Endodermal cell (in vitro differentiated cells): ENCODE data around the gene BSN. TPM values are rescaled to one million over a fixed set of nuclear protein-coding genes. Genes with fewer than 3 reads are reported as not detected.
A peak's percentile ranks its signal among the peaks of the same experiment; 100 is the strongest.

Source experiments
- DNase-seq: peaks from one replicate; pipeline ENCODE4 v3.0.0-alpha.2; 2017
- H3K27ac ChIP-seq: 2 replicates; pipeline ENCODE4 v1.5.1; 2013; ENCODE audit warnings: mild to moderate bottlenecking, low read depth, low read length, moderate library complexity
- H3K27me3 ChIP-seq: 2 replicates; pipeline ENCODE4 v1.6.1; 2013; ENCODE audit warnings: mild to moderate bottlenecking, low read length, moderate library complexity; ENCODE audit not compliant: insufficient read depth, control insufficient read depth, poor library complexity, severe bottlenecking
- H3K36me3 ChIP-seq: 2 replicates; pipeline ENCODE4 v1.7.0; 2013; ENCODE audit warnings: mild to moderate bottlenecking, low read length, moderate library complexity; ENCODE audit not compliant: control insufficient read depth, insufficient read depth
- H3K4me1 ChIP-seq: one replicate; pipeline ENCODE4 v1.7.0; 2013; ENCODE audit warnings: low read length; ENCODE audit not compliant: control insufficient read depth, insufficient read depth
- H3K4me3 ChIP-seq: 2 replicates; pipeline ENCODE4 v1.5.1; 2013; ENCODE audit warnings: mild to moderate bottlenecking, low read length, moderate library complexity
- H3K9ac ChIP-seq: 2 replicates; pipeline ENCODE4 v1.6.1; 2013; ENCODE audit warnings: mild to moderate bottlenecking, low read length, moderate library complexity; ENCODE audit not compliant: poor library complexity, severe bottlenecking; ENCODE audit errors: extremely low read depth
- H3K9me3 ChIP-seq: 2 replicates; pipeline ENCODE4 v1.6.1; 2013; ENCODE audit warnings: mild to moderate bottlenecking, low read length, moderate library complexity; ENCODE audit not compliant: control insufficient read depth
- H3K27ac Mint-ChIP-seq: 2 replicates; pipeline ENCODE4 v1.8.0; 2020; ENCODE audit warnings: mixed read lengths
- H3K27me3 Mint-ChIP-seq: 2 replicates; pipeline ENCODE4 v1.8.0; 2021; ENCODE audit warnings: mild to moderate bottlenecking, mixed read lengths; ENCODE audit not compliant: insufficient read depth
- H3K36me3 Mint-ChIP-seq: 2 replicates; pipeline ENCODE4 v1.8.0; 2020; ENCODE audit warnings: low read depth, mixed read lengths
- H3K4me1 Mint-ChIP-seq: 2 replicates; pipeline ENCODE4 v1.8.0; 2020; ENCODE audit warnings: mixed read lengths
- H3K4me3 Mint-ChIP-seq: 2 replicates; pipeline ENCODE4 v1.8.0; 2020; ENCODE audit warnings: mild to moderate bottlenecking, moderate library complexity, mixed read lengths
- H3K9me3 Mint-ChIP-seq: 2 replicates; pipeline ENCODE4 v1.8.0; 2020; ENCODE audit warnings: mild to moderate bottlenecking, mixed read lengths
- WGBS, 2 experiments: methylation state at CpG; one replicate each; pipeline versions ENCODE4 v1.1.5 to v1.1.7; 2013; ENCODE audit warnings: missing lambda C conversion rate in 2 of 2, mixed read lengths in 1 of 2; ENCODE audit not compliant: insufficient coverage in 1 of 2, insufficient read length in 1 of 2; 5-methylcytosine and 5-hydroxymethylcytosine counted together
- total RNA-seq, 2 donors: library from RNA; stranded (reverse); fragmentation: NEBNext Ultra II Directional in 1 of 2; extraction: Animal tissue kit (Norgen Biotek cat#: 25700) in 1 of 2; gene quantifications; 2 replicates in 1 of 2; 3 replicates in 1 of 2; pipeline ENCODE4 v1.2.1, GENCODE V29; 2021
- TF ChIP-seq, protein P1 (sequence below): fragments of 200-600 bp; sonication (generic); conservative IDR thresholded peaks from 2 replicates; pipeline ENCODE4 v1.5.0; 2021; ENCODE audit warnings: antibody characterized with exemption, mild to moderate bottlenecking

Gene BSN
- total RNA-seq, 2 donors from 2014 or later, result 2.4 to 2.5 TPM

DNA sequence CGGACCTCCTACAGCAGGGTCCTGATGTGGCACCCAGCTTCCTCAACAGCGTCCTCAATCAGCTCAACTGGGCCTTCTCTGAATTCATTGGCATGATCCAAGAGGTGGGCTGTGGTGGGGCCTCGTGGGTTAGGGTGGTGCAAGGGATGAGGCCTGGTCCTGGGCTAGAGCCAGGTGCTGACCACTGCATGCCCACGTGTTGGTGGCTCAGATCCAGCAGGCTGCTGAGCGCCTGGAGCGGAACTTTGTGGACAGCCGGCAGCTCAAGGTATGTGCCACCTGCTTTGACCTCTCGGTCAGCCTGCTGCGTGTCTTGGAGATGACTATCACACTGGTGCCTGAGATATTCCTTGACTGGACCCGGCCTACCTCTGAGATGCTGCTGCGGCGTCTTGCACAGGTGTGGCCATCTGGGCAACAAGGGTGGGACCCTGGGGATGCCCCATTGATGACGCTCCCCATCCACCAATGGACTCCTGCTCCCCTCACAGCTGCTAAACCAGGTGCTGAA, 161.4 kb downstream of the BSN start:
- Mint-ChIP-seq H3K36me3 (peaks cover 15% of the 10 kb centered on the region), H3K4me3 (no peak overlapping the region), H3K9me3 (no peaks in the 10 kb centered on the region), H3K27ac (no peak overlapping the region), H3K4me1 (peaks cover 10% of the 10 kb centered on the region), H3K27me3 (peaks cover 4% of the 10 kb centered on the region)
- Histone ChIP-seq H3K9ac (no peak overlapping the region), H3K9me3 (no peaks in the 10 kb centered on the region), H3K27me3 (no peaks in the 10 kb centered on the region), H3K27ac (no peak overlapping the region), H3K4me3 (no peak overlapping the region), H3K4me1 (no peaks in the 10 kb centered on the region), H3K36me3 (peaks cover 4% of the 10 kb centered on the region)
- 94 to 100% methylated on average over 10 to 13 of the region's 13 CpGs for WGBS, 2 experiments
- TF ChIP-seq, protein P1, sequence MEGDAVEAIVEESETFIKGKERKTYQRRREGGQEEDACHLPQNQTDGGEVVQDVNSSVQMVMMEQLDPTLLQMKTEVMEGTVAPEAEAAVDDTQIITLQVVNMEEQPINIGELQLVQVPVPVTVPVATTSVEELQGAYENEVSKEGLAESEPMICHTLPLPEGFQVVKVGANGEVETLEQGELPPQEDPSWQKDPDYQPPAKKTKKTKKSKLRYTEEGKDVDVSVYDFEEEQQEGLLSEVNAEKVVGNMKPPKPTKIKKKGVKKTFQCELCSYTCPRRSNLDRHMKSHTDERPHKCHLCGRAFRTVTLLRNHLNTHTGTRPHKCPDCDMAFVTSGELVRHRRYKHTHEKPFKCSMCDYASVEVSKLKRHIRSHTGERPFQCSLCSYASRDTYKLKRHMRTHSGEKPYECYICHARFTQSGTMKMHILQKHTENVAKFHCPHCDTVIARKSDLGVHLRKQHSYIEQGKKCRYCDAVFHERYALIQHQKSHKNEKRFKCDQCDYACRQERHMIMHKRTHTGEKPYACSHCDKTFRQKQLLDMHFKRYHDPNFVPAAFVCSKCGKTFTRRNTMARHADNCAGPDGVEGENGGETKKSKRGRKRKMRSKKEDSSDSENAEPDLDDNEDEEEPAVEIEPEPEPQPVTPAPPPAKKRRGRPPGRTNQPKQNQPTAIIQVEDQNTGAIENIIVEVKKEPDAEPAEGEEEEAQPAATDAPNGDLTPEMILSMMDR, result no peak
- DNase-seq, result no peak

DNA sequence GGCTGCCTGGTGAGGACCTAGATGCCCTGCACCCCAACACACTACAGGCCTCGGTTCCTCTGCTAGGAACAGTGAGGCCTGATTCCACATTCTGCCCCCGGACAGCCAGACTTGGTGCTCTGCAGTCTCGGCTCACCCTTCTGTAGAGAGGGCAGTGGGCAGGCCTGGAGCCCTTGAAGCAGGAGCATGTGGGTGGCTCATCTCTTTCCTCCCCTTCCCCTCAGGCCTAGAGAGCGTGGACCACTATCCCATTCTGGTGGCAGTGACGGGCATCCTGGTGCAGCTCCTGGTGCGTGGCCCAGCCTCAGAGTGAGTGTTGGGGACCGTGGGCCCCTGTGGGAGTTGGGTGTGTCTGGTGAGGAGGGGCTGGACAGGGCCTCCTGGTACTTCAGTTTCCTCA, 161.9 kb downstream of the BSN start:
- TF ChIP-seq, protein P1, result no peak
- 92 to 100% methylated on average over 4 to 7 of the region's 7 CpGs for WGBS, 2 experiments
- no peaks in the 10 kb centered on the region for H3K9me3 ChIP-seq
- no peaks in the 10 kb centered on the region for H3K9me3 Mint-ChIP-seq
- peaks cover 4% of the 10 kb centered on the region for H3K27me3 Mint-ChIP-seq
- peaks cover 20% of the 10 kb centered on the region for H3K36me3 Mint-ChIP-seq
- no peak overlapping the region for H3K4me3 Mint-ChIP-seq
- H3K36me3 ChIP-seq, result peaks cover 9% of the 10 kb centered on the region
- H3K27ac Mint-ChIP-seq, result no peak overlapping the region
- H3K9ac ChIP-seq, result no peak overlapping the region
- H3K4me1 Mint-ChIP-seq, result peaks cover 10% of the 10 kb centered on the region
- H3K4me3 ChIP-seq, result no peak overlapping the region
- no peak overlapping the region for H3K27ac ChIP-seq
- no peaks in the 10 kb centered on the region for H3K27me3 ChIP-seq
- H3K4me1 ChIP-seq, result no peaks in the 10 kb centered on the region
- DNase-seq, result peak; percentile 34

DNA sequence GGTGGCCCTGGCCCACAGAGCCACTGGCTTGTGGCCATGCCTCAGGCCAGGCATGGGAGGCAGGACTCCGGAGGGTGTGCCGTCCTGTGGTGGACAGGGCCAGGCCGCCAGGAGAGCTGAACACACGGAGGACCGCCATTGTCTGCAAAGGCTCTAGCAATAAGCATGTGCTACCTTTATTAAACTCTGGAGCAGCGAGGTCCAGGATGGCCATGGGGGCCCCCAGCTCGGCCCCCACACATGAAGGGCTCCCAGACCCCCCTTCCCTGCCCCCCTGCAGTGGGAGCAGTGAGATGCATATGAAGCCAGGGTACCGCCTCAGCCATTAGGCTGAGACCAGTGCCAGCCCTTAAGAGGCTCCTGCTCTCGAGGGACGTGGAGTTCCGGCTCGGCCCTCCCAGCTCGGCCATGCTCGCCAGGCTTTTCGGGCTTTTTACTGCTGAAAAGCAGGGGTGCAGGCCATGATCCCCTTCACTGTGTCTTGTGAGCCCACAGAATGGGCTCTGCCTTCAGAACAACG, 162.5 kb downstream of the BSN start:
- H3K4me1 Mint-ChIP-seq, result peaks cover 10% of the 10 kb centered on the region
- Histone ChIP-seq H3K9ac (no peak overlapping the region), H3K9me3 (no peaks in the 10 kb centered on the region), H3K27ac (no peak overlapping the region), H3K27me3 (no peaks in the 10 kb centered on the region), H3K4me3 (no peak overlapping the region), H3K36me3 (peaks cover 14% of the 10 kb centered on the region), H3K4me1 (no peaks in the 10 kb centered on the region)
- H3K9me3 Mint-ChIP-seq, result no peaks in the 10 kb centered on the region
- TF ChIP-seq, protein P1, result no peak
- no peak overlapping the region for H3K27ac Mint-ChIP-seq
- peaks cover 4% of the 10 kb centered on the region for H3K27me3 Mint-ChIP-seq
- 92 to 94% methylated on average over 11 to 16 of the region's 16 CpGs for WGBS, 2 experiments
- DNase-seq, result peak; percentile 41
- H3K36me3 Mint-ChIP-seq, result peaks cover 22% of the 10 kb centered on the region
- H3K4me3 Mint-ChIP-seq, result no peak overlapping the region
